Transverse colon (tissue), 3 donors: ENCODE results near the gene SULT1A1.

ENCODE experiments used
- CTCF ChIP-seq, 5 experiments: fragments of 200-600 bp in 3 of 5; fragments of 450-650 bp in 2 of 5; sonication (generic) in 3 of 5; IDR thresholded peaks; 1 replicate in 2 of 5; 2 replicates in 3 of 5; pipeline ENCODE4 v1.5.1; 2016 to 2017; ENCODE audit warnings: antibody characterized with exemption in 5 of 5, inconsistent platforms in 3 of 5, mild to moderate bottlenecking in 2 of 5, moderate library complexity in 1 of 5
- EP300 ChIP-seq: sonication (generic); formaldehyde crosslinking; IDR thresholded peaks from one replicate; pipeline ENCODE4 v1.6.1; 2017; ENCODE audit warnings: antibody characterized with exemption, low read depth
- POLR2A ChIP-seq: fragments of 450-650 bp; IDR thresholded peaks from one replicate; pipeline ENCODE4 v1.6.1; 2016; ENCODE audit warnings: antibody characterized with exemption, mild to moderate bottlenecking, moderate library complexity

GRCh38 chr16:28558456-28558855 is 51.4 kb downstream of the SULT1A1 start:
- TF ChIP-seq EP300 (no peak), CTCF (IDR thresholded peaks at IDR 0.05) (no peak), POLR2A (no peak)
